Cardiac fibroblast (primary cell): ENCODE data around the gene KIF2A.

Source experiments
- DNase-seq, 2 donors: peaks; one replicate each; pipeline versions ENCODE4 v3.0.0 to v3.0.0-alpha.2; 2010; ENCODE audit warnings: low read depth in 2 of 2
- H3K4me3 ChIP-seq, 2 donors: replicated peaks in 1 of 2; 1 replicate in 1 of 2; 2 replicates in 1 of 2; pipeline ENCODE4 v1.5.1; 2011; ENCODE audit warnings: low read depth in 2 of 2, low read length in 2 of 2, mild to moderate bottlenecking in 2 of 2, moderate library complexity in 1 of 2
- CTCF ChIP-seq: IDR thresholded peaks from one replicate; pipeline ENCODE4 v1.5.1; 2011; ENCODE audit warnings: low read depth, mild to moderate bottlenecking, low read length, inconsistent platforms

KIF2A gene

DNA sequence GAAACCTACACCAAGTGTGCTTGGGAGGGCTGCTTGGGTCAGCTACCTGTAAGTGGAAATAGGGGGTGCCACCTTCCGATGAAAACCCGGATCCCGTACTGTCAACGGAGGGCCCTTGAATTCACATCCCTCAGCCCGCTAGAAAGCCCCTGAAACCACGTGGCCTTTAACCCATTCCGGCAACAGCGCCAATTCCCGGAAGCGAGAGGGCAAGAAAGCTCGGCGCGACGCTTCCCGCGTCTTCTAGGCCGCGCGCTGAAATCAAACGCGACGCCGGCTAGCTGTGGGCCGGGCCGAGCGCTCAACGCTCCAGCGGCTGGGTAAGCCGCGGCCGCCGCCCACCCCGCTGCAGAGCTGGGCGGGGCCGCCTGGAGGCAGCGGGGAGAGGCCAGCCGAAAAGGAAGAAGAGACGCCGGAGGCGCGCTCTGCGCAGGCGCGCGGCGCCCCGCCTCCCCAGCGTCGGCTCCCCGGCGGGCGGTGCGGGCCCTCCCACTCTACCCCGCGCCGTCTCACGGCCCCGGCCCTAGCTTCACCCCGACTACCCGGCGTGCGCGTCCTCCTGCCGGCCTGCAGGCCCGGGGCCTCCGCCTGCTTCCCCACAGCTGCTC, at the start of gene KIF2A:
Gene KIF2A (plus strand): TSS at position 492 of the 608 bp plus-strand sequence. CDS start 267 bp downstream, outside the sequence.
- no peak for TF ChIP-seq CTCF
- DNase-seq: peak; percentile 90 to 95
- H3K4me3 ChIP-seq: peak within 1 kb of the TSS; percentile 83 to 84

DNA sequence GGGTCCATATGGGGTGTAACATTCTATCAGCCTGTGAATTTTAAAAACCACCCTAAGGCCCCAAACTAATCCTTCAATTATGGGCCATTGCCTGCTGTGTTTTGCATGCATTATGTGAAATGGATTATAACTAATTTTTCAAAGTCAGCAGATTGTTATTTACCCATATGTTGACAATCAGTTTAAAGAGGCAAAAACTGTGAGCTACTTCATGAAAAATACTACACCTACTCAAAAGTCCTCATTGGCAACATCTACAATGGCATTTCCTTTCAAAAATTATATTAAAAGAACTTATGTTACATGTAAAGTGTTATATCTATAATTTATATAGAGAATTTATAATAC, 49.0 kb upstream of the KIF2A start:
- DNase-seq: no peak
- no peak overlapping the region for H3K4me3 ChIP-seq
- no peak for TF ChIP-seq CTCF

DNA sequence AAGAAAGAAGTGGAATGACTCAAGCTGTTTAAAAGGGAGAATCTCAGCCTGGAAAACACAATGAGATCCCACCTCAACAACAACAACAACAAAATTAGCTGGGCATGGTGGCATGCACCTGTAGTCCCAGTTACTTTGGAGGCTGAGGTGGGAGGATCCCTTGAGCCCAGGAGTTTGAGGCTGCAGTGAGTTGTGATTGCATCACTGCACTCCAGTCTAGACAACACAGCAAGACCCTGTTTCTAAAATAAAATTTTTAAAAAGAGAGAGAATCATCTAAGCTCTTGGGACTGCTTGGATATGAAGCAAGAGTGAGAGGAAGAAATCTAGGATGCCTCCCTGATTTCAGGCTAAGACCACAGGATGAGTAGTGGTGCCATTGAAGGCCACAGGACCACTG, 47.4 kb upstream of the KIF2A start:
- no peak for TF ChIP-seq CTCF

GRCh38 chr5:62259699-62260250, 46.2 kb upstream of the KIF2A start:
- DNase-seq: no peak
- TF ChIP-seq CTCF: no peak
- no peak overlapping the region for H3K4me3 ChIP-seq

More for the DNA sequence above, 47.4 kb upstream of the KIF2A start:
- no peak overlapping the region for H3K4me3 ChIP-seq
- no peak for DNase-seq

DNA sequence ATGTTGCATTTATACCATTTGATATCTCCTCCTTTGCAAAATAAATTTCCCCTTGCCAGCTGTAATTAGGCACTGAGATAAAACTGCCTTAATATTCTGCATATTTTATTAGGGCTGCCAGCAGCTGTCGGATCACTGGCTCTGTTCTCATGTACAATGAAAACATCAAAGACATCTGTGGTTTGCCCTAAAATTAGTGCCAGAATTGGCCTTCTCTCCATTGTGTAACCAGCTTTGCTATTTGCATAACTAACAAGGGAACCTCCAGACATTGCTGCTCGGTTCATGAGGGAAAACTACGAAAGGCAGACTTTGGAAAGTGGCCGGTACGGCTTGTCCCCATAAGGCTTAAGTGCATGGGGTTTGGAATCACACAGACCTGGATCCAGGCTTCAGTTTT, 45.5 kb upstream of the KIF2A start:
- DNase-seq: no peak
- no peak overlapping the region for H3K4me3 ChIP-seq
- TF ChIP-seq CTCF: no peak

DNA sequence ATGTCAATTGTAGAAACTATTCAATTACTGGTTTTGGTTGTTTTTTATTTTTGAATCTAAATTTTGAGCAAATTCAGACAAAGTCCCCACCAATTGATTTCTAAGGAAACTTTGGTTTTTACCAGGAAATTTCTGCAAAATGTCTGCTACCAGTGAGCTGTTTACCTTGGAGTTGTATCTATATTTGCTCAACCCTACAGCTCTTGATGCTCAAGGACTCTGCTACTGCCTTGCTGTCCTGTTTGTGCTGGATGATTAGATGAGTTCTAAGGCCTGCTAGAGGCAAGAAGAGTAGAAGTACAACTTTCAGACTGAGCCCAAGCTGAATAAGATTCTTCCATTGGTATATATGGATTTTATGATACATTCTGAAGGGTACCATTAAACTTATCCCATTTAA, 42.6 kb upstream of the KIF2A start:
- H3K4me3 ChIP-seq: no peak overlapping the region
- no peak for DNase-seq
- TF ChIP-seq CTCF: no peak

DNA sequence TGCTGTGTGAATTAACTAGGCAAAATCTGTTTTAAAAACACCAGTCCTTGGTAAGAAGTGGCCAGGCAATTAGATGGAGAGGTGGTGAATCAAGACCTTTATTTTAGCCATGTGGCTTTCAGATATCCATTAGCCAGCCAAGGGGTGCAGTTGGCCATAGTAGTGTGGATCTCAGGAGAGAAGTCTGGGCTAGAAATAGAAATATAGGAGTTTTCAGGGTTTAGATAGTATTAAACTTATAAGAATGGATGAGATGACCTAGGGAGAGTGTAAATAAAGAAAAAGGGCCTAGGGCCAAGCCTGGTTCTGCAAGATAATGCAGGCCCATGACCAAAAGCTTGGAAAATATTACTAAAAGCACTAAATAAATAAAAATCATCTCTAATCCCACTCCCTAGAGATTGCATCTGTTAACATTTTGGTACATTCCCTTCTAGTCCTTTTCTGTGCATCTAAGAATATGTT, 40.3 kb upstream of the KIF2A start:
- no peak for TF ChIP-seq CTCF
- no peak for DNase-seq
- no peak overlapping the region for H3K4me3 ChIP-seq
